ENCODE data around the gene GPR152.

Gene GPR152, protein sequence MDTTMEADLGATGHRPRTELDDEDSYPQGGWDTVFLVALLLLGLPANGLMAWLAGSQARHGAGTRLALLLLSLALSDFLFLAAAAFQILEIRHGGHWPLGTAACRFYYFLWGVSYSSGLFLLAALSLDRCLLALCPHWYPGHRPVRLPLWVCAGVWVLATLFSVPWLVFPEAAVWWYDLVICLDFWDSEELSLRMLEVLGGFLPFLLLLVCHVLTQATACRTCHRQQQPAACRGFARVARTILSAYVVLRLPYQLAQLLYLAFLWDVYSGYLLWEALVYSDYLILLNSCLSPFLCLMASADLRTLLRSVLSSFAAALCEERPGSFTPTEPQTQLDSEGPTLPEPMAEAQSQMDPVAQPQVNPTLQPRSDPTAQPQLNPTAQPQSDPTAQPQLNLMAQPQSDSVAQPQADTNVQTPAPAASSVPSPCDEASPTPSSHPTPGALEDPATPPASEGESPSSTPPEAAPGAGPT

DNA sequence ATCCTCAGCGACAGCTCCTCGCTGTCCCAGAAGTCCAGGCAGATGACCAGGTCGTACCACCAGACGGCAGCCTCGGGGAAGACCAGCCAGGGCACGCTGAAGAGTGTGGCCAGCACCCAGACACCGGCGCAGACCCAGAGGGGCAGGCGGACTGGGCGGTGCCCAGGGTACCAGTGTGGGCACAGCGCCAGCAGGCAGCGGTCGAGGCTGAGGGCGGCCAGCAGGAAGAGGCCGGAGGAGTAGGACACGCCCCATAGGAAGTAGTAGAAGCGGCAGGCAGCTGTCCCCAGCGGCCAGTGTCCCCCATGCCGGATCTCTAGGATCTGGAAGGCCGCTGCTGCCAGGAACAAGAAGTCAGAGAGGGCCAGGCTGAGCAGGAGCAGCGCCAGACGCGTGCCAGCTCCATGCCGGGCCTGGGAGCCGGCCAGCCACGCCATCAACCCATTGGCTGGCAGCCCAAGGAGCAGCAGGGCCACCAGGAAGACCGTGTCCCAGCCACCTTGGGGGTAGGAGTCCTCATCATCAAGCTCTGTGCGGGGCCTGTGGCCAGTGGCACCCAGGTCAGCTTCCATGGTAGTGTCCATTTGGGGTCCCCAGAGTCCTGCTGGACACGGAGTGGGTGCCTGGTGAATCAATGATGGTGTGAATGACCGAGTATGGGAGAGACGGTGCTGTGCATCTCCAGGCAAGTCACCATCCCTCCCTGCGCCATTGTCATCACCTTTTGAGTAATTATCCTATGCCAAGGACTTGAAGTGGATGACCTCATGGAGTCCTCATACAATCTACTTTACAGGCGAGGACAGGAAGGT lies at the start of gene GPR152:
Gene GPR152, minus strand, starts transcription at position 589 of the 812 bp plus-strand sequence. Its CDS starts 5 bp downstream, at position 584.
- no peak for DNase-seq (ENCODE audit: low spot score)

DNA sequence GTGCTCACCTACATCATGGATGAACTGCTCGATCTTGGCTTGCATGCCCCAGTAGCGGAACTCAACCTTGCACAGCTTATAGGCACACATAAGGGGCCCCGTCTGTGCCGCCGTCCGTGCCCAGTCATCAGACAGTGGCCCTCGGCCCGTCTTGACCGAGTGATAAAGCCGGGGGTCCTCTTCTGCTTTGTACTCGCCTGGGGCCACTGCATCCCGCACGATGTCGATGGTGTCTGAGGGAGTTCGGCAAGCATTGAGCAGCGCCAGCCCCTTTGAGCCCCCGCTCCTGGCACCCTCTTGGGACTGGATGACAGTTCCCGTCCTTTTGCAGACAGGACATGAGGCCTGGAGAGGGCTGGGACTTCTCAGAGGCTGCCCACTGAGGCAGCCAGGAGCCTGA lies 49.3 kb upstream of the GPR152 start:
- no peak for DNase-seq (ENCODE audit: low spot score)

DNA sequence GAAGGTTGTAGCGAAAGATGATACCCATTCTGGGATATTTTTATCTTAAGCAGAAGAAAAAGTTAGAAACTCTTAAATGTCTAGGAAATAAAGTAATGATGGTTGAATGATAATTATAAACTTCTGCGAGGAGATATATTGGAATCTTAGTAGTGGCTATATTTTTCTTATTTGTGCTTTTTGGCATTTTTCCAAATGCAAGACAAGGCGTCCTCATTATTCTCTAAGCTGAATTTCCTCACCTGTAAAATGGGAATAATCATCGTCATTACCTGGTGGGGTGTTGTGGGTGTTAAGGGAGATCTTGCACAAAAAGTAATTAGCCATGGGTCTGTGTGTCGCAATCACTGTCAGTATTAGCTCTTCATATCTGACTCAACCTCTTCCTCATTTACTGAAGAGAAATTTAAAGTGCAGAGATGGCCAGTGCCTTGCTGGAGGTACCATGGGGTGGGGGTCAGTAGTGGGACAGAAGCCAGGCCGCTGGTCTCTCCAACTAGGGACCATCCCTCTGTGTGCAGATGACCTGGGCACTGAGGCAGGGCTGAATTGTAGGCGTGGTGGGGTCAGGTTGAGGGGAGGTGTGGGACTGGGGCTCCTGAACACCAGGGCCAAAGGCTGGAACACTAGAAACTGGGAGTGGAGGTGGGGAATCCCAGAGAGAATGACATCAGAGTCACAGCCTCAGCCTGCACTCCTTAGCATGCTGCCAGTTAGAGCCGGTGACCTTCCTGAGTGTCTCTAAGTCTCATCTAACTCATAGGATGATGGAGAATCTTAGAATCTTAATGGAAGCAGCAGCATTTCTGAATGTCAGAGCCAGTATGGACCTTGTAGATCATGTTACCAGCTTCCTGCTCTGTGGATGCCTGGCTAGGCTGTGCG lies 48.5 kb upstream of the GPR152 start:
- DNase-seq (ENCODE audit: low spot score), result no peak

DNA sequence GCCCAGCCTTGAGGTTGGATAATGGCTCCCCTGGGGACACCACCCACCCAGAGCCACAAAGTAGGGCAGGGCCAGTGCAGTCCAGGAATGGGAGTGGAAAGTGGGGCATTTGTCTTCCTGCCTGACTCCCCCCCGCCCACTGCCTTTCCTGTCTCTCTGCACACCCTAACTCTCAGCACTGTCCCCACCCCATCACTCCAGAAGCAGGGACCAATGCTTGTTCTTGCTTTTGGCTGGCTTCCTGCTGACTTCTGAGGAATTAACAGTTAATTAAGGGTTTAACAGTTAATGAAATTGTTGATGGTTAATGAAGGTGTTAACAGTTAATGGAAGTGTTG lies 47.9 kb upstream of the GPR152 start:
- DNase-seq (ENCODE audit: low spot score), result no peak

DNA sequence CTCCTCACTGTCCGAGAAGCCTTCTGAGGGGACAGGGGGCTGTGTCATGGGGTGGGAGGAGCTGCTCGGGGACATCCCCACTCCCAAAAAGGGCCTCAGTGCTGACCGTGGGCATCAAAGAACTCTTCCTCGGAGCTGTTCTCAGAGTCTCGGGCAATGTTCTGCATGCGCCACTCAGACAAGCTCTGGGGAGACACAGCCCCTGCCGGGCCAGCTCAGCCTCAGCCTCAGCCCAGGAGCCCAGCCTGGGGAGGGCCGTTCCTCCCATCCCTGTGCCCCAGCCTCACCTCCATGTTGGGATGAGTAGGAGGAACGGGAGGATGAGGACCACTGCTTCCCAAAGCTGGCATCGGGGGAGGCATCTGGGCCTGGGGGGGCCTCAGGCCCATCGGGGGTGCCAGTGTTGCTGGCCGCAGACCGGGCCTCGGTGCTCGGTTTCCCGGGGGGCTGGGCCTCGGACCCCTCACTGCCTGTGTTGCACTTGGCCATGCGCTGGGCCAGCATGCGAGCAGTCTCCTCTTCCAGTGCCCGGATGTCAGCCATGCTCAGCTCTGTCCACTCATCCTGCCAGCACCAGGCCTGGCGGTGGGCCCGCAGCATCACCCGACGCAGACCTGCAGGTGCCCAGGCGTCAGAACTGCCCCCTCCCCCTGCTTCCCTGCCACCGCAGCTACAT lies 47.4 kb upstream of the GPR152 start:
- DNase-seq (ENCODE audit: low spot score), result no peak

DNA sequence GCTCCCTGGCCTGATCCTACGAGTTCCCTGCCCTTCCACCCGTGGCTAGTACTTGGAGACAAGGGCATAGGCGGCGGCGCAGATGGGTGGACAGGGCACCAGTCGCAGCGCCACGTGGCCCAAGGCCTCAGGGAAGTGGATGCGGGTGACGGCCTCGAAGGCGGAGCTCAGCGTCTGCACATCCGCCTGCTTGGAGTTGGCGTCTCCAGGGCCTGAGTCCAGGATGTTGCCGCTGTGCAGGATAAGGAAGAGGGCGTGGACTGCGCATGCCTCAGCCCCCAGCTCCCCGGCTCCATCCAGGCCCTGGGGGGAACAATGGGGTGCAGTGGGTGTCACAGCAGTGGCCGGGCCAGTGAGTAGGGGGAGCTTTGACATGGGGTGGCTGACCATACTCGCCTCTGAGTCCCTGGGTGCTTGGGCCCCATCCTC lies 46.0 kb upstream of the GPR152 start:
- no peak for DNase-seq (ENCODE audit: low spot score)

DNA sequence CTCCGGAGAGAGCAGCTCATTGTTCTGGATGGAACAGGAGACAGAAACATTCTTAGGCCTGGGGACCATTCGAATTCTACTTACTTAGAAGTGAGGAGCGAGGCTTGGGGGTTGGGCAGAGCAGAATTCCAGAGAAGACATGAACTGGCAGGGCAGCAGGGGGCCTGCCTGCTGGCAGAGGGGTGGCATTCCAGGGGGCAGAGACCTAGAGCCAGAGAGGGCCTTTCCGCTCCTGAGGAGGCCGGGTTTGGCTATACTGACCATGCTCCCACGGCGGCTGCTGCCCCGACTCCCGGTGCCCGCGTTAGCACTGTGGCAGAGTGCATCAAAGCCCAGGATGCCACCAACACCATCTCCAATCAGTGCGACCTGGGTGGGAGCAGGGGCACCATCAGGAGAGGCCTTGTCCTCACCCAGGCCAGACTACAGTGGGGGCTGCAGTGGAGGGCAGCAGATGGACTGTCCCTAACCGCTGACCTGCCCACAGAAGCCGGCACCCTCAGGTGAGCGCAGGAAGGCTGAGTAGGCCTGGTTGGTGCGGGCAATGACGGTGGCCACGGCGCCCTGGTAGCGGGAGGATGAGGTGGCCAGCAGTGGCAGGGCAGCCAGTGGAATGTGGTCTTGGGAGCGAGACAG lies 45.2 kb upstream of the GPR152 start:
- no peak for DNase-seq (ENCODE audit: low spot score)

DNA sequence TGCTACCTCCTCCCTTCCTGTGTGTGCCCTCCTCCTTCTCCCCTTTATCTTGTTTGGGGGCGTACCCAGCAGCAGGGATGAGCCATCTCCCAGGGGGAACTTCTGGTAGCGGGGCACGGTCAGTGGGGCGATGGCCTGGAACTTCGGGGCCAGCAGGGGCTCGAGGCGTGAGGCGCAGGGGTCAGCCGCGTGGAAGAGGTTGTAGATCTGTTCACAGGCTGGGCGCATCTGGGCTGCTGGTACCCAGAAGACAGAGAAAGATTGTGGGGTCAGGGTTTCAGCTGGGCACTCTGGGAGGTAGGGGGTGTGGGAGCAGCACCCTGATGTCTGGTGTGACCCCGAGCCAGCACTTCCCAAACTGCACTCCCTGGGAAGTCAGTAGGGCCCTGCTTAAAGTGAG lies 43.6 kb upstream of the GPR152 start:
- DNase-seq (ENCODE audit: low spot score), result no peak

DNA sequence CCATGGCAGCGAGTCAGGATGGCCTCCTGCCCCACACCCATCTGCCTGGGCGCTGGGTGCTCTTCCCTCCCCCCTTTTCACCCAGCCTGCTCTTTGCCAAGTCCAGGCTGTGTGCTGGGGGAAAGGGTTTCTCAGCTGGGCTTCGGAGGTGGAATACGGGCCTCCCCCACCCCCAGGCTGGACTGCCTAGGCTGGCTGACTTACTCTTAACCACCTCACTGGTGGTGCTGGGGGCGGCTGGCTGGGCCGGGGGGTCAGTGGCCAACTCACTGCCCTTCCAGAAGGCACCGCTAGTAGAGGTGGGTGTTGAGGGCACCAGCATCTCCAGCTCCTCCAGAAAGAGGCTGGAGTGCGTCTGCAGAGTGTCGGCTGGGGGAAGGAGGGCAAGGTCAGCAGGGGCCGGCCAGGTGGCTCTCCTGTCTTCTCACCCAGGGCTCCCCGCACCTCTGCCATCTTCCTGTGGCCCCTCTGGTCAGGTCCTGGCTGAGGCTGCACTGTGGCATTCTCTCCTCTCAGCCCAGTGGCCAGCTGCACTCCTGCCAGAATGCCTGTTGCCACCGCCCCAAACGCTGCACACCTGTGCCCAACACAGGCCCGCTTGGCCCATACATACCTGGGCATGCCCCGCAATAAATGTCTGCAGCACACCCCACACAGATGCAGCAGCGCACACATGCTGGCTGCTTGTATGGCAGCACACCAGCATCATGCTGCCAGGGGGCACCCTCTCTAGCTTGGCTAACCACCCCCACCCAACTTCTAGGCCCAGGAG lies 42.9 kb upstream of the GPR152 start:
- no peak for DNase-seq (ENCODE audit: low spot score)

DNA sequence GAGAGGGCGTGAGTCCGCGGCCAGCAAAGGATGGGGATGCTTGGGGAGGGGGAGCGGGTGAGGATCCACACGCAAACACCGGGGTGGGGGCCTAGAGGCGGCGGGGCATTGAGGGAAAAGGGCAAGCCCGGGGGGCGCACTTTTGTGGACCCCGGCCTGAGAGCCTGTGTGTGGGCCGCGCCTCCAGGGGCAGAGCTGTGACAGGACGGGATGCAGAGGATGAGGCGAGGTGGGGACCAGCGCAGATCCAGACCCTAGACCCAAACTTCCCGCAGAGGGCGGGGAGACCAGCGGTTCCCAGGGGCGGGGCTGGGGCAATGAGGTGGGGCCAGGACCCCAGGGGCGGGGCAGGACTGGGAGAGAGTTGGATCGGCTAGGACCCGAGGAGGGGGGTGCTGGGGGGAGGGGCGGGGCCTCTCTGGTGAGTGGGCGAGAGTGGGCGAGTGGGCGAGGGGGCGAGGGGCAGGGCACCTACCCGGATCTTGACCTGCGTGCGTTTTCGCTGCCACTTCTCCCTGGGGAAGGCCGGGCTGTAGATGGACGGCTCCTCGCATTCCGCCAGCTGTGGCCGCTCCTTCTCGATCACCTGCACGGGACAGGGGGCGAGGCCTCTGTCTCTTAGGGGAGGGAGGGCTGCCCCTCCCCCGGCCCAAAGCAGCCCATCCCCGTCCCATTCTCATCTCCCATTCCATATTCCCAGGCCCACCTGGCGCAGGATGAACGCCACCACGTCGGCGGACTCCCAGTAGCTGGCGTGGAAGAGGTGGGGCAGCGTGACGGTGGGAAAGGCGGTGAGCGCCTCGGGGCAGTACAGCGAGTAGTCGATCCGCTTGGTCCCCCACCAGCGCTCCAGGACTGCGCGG lies 42.1 kb upstream of the GPR152 start:
- DNase-seq (ENCODE audit: low spot score), result no peak

DNA sequence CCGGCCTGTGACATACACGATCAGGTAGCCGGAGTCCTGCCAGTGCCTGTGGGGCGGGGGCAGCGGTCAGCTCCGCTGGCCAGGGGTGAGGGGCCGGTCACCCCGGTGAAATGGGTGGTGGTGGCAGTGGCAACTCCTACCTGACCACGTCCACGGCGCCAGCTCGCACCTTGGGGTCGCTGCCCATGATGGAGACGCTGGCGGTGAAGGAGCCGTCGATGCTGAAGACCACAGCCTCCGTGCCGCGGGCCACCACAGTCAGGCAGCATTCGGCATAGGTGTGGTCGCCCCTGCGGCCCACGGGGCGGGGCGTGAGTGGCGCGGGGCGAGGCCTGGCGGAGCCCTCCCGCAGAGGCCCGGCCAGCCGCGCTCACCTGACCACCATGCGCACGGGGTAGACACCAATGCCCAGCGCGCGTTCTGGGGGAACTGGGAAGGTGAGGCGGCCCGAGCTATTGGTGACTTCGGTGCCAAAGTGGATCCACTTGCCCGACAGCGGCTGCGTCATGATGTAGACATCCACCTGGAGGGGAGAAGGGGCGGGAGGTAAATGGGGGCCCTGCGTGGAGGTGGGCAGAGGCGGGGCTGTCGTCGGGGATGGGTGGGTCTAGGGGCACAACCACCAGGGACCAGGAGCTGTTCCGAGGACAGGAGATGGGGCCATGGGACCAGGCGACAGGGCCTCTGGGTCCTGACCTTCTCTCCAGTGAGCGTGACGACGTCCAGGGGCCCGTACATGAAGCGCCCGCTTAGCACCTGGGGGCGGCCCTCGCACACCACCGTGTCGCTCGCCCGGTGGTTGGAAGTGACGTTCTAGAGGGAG lies 41.2 kb upstream of the GPR152 start:
- no peak for DNase-seq (ENCODE audit: low spot score)

DNA sequence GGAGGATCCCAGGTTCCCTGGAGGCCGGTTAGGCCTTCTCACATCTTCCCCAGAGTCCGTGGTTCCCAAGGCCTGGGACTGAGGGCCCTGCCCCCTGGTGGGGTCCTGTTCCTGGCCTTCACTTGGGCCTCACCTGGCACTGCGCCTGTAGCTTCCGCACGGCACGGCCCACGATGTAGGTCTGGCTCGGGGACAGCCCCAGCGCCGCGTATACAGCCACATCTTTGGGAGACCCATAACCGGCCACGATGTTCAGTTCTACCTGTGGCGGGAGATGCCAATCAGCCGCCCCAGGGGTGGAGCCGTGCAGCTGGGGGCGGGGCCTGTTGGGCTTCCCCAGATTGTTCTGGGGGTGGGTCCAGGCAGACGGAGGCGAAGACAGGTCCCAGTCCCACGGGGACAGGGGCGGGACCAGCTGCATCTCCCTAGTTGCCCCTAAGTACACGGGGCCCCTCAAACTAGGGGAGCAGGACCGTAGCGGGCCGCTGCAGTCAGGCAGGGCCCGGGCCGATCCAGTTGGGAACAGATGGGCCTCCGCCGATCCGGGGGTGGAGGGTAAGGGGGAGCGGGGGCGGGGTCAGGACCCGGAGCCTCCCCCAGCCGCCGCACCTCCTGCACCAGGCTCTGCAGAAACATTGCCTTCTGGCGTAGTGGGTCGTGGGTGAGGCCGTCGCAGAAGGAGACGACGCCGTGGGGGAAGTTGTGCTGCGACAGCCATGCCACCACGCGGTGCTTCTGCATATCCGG lies 40.4 kb upstream of the GPR152 start:
- no peak for DNase-seq (ENCODE audit: low spot score)

DNA sequence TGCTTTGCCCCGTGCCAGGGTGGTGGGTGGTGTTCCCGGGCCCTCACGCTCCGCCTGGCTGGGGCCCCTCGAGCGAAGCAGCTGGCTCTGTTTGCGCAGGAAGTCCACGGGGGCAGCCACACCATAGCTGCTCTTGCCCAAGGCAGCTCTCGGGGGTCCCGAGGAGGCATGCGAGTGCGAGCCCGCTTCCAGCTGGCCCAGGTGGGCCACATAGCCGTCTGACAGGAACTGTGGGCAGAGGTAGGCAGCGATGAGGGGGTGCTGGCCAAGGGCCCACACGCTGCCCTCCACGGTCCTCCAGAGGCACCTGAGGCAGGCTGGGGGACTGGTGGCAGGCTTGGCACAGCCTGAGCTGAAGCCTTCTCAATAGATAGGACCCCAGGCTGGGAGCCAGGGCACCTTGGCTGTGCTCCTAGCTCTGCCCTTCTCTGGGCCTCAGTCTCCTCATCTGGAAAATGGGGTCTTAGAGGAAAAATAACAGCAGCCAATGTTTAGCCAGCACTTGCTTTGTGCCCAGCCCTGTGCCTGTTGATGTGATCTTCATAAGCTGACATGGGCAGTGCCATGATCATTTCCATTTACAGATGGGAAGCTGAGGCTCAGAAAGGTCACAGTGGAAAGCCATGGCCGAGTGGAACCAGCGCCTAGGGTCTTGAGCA lies 39.7 kb upstream of the GPR152 start:
- DNase-seq (ENCODE audit: low spot score), result no peak

DNA sequence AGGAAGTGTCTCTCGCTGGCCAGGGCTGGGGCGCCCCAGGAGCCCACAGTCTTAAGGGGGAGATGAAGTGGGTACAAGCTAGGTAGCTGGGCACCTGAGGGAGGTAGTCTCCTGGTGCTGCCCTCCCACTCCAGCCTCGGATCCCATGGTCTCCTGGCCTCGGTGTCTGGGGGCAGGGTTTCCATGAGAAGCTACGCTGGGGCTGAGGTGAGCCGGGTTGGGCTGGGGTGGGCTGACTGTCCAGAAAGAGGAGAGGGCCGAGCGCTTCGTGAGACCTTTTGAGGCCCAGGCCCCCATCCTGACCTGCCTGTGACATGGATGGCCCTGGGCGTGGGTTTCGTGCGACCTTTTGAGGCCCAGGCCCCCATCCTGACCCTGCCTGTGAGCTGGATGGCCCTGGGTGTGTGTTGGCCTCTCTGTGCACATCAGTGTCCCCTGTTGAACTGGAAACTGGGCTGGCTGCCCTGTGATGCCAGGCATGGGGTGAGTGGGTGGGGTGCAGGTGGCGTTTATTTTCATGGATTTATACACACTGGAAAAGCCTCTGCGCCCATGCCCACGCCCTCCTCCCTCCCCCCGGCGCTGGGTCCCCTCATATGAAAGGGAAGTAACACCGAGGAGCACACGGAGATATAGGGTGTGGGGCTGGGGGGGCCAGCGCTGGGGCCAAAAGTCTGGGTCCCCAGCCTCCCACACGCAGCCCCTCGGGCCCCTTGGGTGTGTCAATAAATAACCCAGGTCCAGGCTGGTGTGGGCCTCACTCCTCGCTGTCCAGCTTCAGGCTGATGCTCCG lies 38.9 kb upstream of the GPR152 start:
- DNase-seq (ENCODE audit: low spot score), result no peak

DNA sequence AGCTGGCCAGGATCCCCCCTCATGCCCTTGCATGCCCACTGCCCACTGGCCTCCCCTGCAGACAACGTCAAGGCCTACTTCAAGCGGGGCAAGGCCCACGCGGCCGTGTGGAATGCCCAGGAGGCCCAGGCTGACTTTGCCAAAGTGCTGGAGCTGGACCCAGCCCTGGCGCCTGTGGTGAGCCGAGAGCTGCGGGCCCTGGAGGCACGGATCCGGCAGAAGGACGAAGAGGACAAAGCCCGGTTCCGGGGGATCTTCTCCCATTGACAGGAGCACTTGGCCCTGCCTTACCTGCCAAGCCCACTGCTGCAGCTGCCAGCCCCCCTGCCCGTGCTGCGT lies 38.2 kb upstream of the GPR152 start:
- no peak for DNase-seq (ENCODE audit: low spot score)

DNA sequence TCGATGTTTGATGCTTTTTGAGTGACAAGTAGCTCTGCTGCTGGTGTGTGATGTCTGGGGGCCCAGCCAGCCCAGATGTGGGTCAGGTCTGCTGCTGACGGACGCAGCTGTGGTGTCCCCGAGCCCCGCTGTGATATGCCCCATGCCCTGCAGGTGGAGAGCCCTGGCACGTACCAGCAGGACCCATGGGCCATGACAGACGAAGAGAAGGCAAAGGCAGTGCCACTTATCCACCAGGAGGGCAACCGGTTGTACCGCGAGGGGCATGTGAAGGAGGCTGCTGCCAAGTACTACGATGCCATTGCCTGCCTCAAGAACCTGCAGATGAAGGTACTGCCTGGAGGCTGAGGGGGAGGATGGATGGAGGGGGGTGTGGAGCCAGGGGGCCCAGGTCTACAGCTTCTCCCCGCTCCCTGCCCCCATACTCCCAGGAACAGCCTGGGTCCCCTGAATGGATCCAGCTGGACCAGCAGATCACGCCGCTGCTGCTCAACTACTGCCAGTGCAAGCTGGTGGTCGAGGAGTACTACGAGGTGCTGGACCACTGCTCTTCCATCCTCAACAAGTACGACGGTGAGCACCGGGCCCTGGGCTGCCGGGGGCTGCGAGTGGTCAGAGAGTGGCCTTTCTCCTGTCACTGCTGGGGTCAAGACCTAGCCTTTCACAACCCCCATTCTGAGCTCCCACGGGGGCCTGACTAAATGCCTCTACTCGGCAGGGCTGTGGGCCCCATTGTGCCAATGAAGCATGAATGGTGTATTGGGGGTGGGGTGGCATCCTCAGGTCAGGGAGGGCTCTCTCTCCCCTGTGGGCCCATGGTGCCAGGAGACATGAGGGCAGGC lies 37.6 kb upstream of the GPR152 start:
- no peak for DNase-seq (ENCODE audit: low spot score)

All from kidney tubule cell (primary cell).